ENCODE results near the gene USP10. TPM values are rescaled to one million over a fixed set of nuclear protein-coding genes. Genes with fewer than 3 reads are reported as not detected.

USP10 gene
- total and polyA plus RNA-seq, 2 donors, result 31.7 to 44.7 TPM

DNA sequence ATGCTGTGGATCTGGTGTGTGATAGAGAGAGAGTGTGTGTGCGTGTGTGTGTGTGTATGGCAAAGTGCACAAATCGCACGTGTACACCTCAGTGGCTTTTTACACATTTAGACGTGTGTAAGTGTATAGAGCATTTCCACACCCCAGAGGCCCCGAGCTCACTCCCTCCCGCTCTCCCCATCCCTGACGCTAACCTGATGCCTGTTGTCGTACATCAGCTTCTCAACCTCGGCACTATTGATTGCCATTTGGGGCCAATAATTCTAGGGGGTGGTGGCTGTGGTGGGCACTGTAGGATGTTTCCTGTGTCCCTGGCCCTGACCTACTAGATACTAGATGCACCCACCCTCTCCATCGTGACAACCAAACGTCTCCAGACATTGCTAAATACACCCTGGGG, 89.6 kb downstream of the USP10 start:
- no peak overlapping the region for H3K4me3 ChIP-seq (ENCODE audit: low read length in 2 of 2)
- H3K9me3 ChIP-seq (ENCODE audit: control insufficient read depth in 2 of 2, insufficient read depth in 1 of 2, low read length in 1 of 2), result no peaks in the 10 kb centered on the region
- H3K4me1 ChIP-seq (ENCODE audit: control insufficient read depth in 2 of 2, insufficient read depth in 2 of 2, low read length in 2 of 2), result no peaks in the 10 kb centered on the region
- DNase-seq (ENCODE audit: low read depth in 6 of 9, low spot score in 9 of 9), result no peak
- H3K27me3 ChIP-seq (ENCODE audit: control insufficient read depth in 2 of 2, insufficient read depth in 1 of 2, low read length in 1 of 2), result no peaks in the 10 kb centered on the region
- 93% methylated on average over 11 of the region's 11 CpGs for WGBS
- H3K27ac ChIP-seq (ENCODE audit: low read depth in 1 of 2, low read length in 1 of 2), result no peak overlapping the region
- no peaks in the 10 kb centered on the region for H3K36me3 ChIP-seq (ENCODE audit: control insufficient read depth in 2 of 2, insufficient read depth in 2 of 2, low read length in 1 of 2)

DNA sequence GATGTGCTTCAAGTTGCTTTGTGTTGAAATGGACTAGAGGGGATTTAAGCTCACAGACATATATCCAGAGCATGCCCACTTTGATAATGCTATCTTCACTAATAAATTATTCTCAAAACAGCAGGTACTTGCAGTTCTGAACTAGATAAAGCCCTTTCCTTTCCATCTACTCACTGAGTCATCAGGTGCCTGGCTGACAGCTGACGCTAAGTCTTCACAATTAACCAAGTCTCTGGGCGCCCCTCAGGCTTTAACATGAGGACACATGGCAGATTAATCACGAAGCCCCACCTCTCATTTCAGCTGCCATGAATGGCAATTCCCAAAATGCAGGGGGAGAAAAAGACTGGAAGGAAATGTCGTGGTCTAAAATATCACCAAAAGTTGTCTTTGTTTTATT, 90.5 kb downstream of the USP10 start:
- DNase-seq (ENCODE audit: low read depth in 6 of 9, low spot score in 9 of 9), result no peak
- Histone ChIP-seq H3K4me3 (ENCODE audit: low read length in 2 of 2) (no peak overlapping the region), H3K36me3 (ENCODE audit: control insufficient read depth in 2 of 2, insufficient read depth in 2 of 2, low read length in 1 of 2) (no peaks in the 10 kb centered on the region), H3K4me1 (ENCODE audit: control insufficient read depth in 2 of 2, insufficient read depth in 2 of 2, low read length in 2 of 2) (no peaks in the 10 kb centered on the region), H3K27me3 (ENCODE audit: control insufficient read depth in 2 of 2, insufficient read depth in 1 of 2, low read length in 1 of 2) (no peaks in the 10 kb centered on the region), H3K27ac (ENCODE audit: low read depth in 1 of 2, low read length in 1 of 2) (no peak overlapping the region), H3K9me3 (ENCODE audit: control insufficient read depth in 2 of 2, insufficient read depth in 1 of 2, low read length in 1 of 2) (no peaks in the 10 kb centered on the region)
- WGBS, result 98% methylated on average over 4 of the region's 4 CpGs

DNA sequence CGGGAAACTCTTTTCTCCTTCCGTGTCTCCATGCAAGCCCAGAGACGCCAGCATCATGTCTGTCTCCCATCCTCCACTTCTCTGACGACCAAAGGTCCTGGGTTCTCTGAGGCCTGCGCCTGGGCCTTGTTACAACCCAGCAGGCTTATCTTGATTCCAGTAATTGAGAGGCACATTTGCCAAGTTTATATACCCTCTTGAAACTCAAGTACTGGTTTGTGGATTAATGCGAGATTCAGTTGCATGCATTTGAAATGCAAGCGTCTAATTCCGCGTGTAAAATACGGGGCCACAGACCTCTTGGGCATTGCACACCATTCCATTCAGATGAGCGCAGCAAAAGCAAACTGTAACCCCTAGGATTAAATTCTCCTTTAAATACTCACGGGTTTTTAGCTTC, 91.3 kb downstream of the USP10 start:
- H3K4me3 ChIP-seq (ENCODE audit: low read length in 2 of 2), result no peak overlapping the region
- whole genome bisulfite sequencing, result 97% methylated on average over 12 of the region's 12 CpGs
- H3K27ac ChIP-seq (ENCODE audit: low read depth in 1 of 2, low read length in 1 of 2), result no peak overlapping the region
- H3K9me3 ChIP-seq (ENCODE audit: control insufficient read depth in 2 of 2, insufficient read depth in 1 of 2, low read length in 1 of 2), result no peaks in the 10 kb centered on the region
- no peaks in the 10 kb centered on the region for H3K4me1 ChIP-seq (ENCODE audit: control insufficient read depth in 2 of 2, insufficient read depth in 2 of 2, low read length in 2 of 2)
- H3K36me3 ChIP-seq (ENCODE audit: control insufficient read depth in 2 of 2, insufficient read depth in 2 of 2, low read length in 1 of 2), result no peaks in the 10 kb centered on the region
- no peaks in the 10 kb centered on the region for H3K27me3 ChIP-seq (ENCODE audit: control insufficient read depth in 2 of 2, insufficient read depth in 1 of 2, low read length in 1 of 2)
- no peak for DNase-seq (ENCODE audit: low read depth in 6 of 9, low spot score in 9 of 9)

DNA sequence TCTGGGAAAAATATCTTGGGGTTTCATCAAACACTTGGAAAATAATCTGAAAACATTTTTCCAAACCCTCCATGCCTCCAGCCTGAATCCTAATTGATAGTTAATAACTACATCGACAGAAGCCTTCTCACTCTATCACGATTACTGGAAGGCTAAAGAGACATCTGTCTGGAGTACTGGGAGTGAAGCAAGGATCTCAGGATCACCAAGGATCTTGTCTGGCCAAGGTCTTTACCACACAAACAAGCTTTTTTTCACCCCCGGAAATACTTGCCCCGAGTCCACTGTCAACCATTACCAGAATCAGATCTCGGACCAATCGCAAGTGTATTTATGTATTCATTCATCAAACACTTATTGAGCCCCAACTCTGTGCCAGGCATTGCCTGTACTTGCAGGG, 91.7 kb downstream of the USP10 start:
- Histone ChIP-seq H3K27me3 (ENCODE audit: control insufficient read depth in 2 of 2, insufficient read depth in 1 of 2, low read length in 1 of 2) (no peaks in the 10 kb centered on the region), H3K9me3 (ENCODE audit: control insufficient read depth in 2 of 2, insufficient read depth in 1 of 2, low read length in 1 of 2) (no peaks in the 10 kb centered on the region), H3K27ac (ENCODE audit: low read depth in 1 of 2, low read length in 1 of 2) (no peak overlapping the region), H3K4me1 (ENCODE audit: control insufficient read depth in 2 of 2, insufficient read depth in 2 of 2, low read length in 2 of 2) (no peaks in the 10 kb centered on the region), H3K36me3 (ENCODE audit: control insufficient read depth in 2 of 2, insufficient read depth in 2 of 2, low read length in 1 of 2) (no peaks in the 10 kb centered on the region), H3K4me3 (ENCODE audit: low read length in 2 of 2) (no peak overlapping the region)
- whole genome bisulfite sequencing, result 98% methylated on average over 6 of the region's 6 CpGs
- DNase-seq (ENCODE audit: low read depth in 6 of 9, low spot score in 9 of 9), result no peak

DNA sequence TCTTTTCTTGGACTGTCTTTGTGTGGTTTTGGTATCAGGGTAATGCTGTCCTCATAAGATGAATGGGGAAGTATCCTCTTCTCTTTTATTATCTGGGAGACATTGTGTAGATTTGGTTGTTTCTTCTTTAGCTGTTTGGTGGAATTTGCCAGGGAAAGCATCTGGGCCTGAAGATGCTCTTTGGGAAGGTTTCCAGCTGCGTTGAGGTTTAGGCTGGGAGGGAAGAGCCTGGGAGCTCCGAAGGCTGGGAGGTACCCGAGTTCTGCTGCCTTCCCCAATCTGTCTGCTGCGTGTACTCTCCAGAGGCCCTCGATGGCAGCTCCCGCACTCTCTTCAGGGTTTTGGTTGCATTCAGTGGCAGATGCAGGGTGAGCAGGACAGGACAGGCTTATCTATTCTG, 94.4 kb downstream of the USP10 start:
- WGBS, result 97% methylated on average over 6 of the region's 6 CpGs
- H3K4me1 ChIP-seq (ENCODE audit: control insufficient read depth in 2 of 2, insufficient read depth in 2 of 2, low read length in 2 of 2), result no peaks in the 10 kb centered on the region
- no peaks in the 10 kb centered on the region for H3K9me3 ChIP-seq (ENCODE audit: control insufficient read depth in 2 of 2, insufficient read depth in 1 of 2, low read length in 1 of 2)
- no peak overlapping the region for H3K4me3 ChIP-seq (ENCODE audit: low read length in 2 of 2)
- H3K27me3 ChIP-seq (ENCODE audit: control insufficient read depth in 2 of 2, insufficient read depth in 1 of 2, low read length in 1 of 2), result no peaks in the 10 kb centered on the region
- no peak overlapping the region for H3K27ac ChIP-seq (ENCODE audit: low read depth in 1 of 2, low read length in 1 of 2)
- no peaks in the 10 kb centered on the region for H3K36me3 ChIP-seq (ENCODE audit: control insufficient read depth in 2 of 2, insufficient read depth in 2 of 2, low read length in 1 of 2)
- DNase-seq (ENCODE audit: low read depth in 6 of 9, low spot score in 9 of 9), result no peak

DNA sequence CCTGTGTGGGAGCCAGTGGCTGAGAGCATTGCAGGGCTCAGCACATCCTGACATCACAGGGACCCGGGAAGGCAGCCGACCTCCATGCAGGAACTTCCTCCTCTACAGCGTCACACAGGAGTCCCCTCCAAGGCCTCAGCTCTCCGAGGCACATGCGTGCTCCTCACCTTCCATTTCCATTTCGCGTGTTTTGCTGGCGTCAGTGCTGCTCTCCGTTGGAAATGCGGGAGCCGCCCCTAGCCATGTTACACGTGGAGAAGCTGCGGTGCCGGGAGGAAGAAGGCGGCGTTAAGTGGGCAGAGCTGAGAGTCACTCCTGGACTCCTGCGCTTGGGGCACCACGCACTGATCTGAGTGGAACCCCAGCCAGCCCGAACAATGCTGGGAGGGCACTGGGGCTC, 94.8 kb downstream of the USP10 start:
- Histone ChIP-seq H3K27ac (ENCODE audit: low read depth in 1 of 2, low read length in 1 of 2) (no peak overlapping the region), H3K9me3 (ENCODE audit: control insufficient read depth in 2 of 2, insufficient read depth in 1 of 2, low read length in 1 of 2) (no peaks in the 10 kb centered on the region), H3K27me3 (ENCODE audit: control insufficient read depth in 2 of 2, insufficient read depth in 1 of 2, low read length in 1 of 2) (no peaks in the 10 kb centered on the region), H3K4me1 (ENCODE audit: control insufficient read depth in 2 of 2, insufficient read depth in 2 of 2, low read length in 2 of 2) (no peaks in the 10 kb centered on the region), H3K36me3 (ENCODE audit: control insufficient read depth in 2 of 2, insufficient read depth in 2 of 2, low read length in 1 of 2) (no peaks in the 10 kb centered on the region), H3K4me3 (ENCODE audit: low read length in 2 of 2) (no peak overlapping the region)
- DNase-seq (ENCODE audit: low read depth in 6 of 9, low spot score in 9 of 9), result no peak
- WGBS, result 97% methylated on average over 19 of the region's 19 CpGs

DNA sequence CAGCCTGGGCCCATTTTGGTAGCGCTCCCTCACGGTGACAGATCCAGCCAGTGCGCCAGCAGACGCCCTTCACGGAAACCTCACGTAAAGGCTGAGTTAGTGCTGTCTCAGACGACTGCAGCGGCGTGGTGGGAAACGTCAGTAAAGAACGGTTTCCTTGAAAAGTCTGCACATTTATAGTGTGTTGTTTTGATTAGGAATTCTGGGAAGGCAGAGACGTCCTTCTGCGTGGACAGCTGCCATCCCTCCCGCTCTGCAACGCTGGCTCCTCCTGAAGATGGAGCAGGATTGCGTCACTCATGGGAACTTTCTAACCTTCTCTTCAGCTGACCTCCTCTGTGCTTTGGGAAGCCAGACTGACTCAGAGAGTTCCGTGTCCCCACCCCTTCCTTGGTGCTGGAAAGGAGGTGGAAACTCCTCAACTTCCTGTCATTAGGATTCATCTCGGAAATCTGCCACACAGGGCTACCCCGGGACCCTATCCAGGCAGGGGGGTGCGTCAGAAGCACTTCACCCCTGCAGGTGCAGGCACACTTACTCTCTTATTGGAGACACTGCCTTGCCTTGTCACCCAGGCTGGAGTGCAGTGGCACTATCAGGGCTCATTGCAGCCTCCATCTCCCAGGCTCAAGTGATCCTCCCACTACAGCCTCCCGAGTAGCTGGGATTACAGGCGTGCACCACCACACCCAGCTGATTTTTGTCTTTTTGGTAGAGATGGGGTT, 95.7 kb downstream of the USP10 start:
- H3K27ac ChIP-seq (ENCODE audit: low read depth in 1 of 2, low read length in 1 of 2), result no peak overlapping the region
- H3K4me1 ChIP-seq (ENCODE audit: control insufficient read depth in 2 of 2, insufficient read depth in 2 of 2, low read length in 2 of 2), result no peaks in the 10 kb centered on the region
- no peak overlapping the region for H3K4me3 ChIP-seq (ENCODE audit: low read length in 2 of 2)
- 94% methylated on average over 22 of the region's 22 CpGs for WGBS
- H3K27me3 ChIP-seq (ENCODE audit: control insufficient read depth in 2 of 2, insufficient read depth in 1 of 2, low read length in 1 of 2), result no peaks in the 10 kb centered on the region
- no peak for DNase-seq (ENCODE audit: low read depth in 6 of 9, low spot score in 9 of 9)
- H3K36me3 ChIP-seq (ENCODE audit: control insufficient read depth in 2 of 2, insufficient read depth in 2 of 2, low read length in 1 of 2), result no peaks in the 10 kb centered on the region
- no peaks in the 10 kb centered on the region for H3K9me3 ChIP-seq (ENCODE audit: control insufficient read depth in 2 of 2, insufficient read depth in 1 of 2, low read length in 1 of 2)

DNA sequence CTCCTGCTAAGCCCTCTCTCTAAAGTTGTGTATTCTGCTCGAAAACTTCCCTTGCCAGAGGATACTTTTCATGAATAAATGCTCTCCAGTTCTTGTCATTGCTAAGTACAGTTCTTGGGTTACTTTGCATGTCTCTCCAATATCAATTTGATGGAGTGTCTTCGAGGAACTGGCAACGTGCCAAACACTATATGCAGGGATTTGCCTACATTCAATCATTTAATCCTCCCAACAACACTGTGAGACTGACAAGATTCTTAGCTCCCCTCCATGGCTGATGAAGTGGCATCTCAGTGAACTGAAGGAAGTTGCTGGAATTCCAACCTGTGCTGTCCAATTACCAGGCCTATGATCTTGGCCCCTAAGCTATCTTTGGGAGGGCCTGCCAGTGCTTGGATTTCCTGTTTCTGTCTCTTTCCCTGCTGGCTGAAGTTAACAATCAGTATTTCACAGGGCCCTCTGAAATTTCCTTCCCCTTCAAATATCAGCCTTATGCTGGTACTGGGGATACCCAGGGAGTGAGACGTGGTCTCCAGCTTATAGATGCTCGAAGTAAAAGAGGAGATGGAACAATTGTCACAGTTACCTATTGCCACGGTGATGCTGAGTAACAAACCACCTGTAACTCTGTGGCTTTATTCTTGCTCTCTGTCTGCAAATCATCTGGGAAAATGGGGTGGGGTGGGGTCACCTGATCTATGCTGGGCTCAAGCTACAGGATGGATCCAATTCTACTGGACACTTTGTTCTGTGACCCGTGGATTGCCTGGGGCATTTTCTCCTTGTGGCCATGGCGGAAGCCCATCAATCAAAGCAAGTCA, 100.6 kb downstream of the USP10 start:
- Histone ChIP-seq H3K4me1 (ENCODE audit: control insufficient read depth in 2 of 2, insufficient read depth in 2 of 2, low read length in 2 of 2) (no peaks in the 10 kb centered on the region), H3K27ac (ENCODE audit: low read depth in 1 of 2, low read length in 1 of 2) (no peak overlapping the region), H3K9me3 (ENCODE audit: control insufficient read depth in 2 of 2, insufficient read depth in 1 of 2, low read length in 1 of 2) (peaks cover 0 to 3% of the 10 kb centered on the region in 2 donors), H3K27me3 (ENCODE audit: control insufficient read depth in 2 of 2, insufficient read depth in 1 of 2, low read length in 1 of 2) (no peaks in the 10 kb centered on the region), H3K36me3 (ENCODE audit: control insufficient read depth in 2 of 2, insufficient read depth in 2 of 2, low read length in 1 of 2) (no peaks in the 10 kb centered on the region), H3K4me3 (ENCODE audit: low read length in 2 of 2) (no peak overlapping the region)
- no peak for DNase-seq (ENCODE audit: low read depth in 6 of 9, low spot score in 9 of 9)
- WGBS, result 79% methylated on average over 8 of the region's 8 CpGs

DNA sequence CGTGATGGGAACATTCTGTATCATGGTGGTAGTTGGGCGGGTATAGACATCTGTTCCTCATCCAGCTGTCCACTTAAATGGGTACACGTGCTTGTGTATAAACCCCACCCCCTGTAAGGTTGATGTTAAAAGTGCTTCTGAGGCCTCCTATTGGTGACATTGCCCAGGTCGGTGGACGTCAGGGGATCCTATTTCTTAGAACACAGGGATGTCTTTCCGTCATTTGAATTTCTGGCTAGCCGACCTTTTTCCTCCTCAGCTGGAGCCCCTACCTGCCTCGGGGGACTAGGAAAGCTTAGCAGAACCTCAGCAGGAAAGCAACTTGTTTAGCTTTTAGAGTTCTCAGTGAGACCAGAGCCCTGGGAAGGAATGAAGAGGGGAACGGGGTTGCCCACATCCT, 103.3 kb downstream of the USP10 start:
- no peak overlapping the region for H3K4me3 ChIP-seq (ENCODE audit: low read length in 2 of 2)
- peaks cover 0 to 3% of the 10 kb centered on the region in 2 donors for H3K9me3 ChIP-seq (ENCODE audit: control insufficient read depth in 2 of 2, insufficient read depth in 1 of 2, low read length in 1 of 2)
- DNase-seq (ENCODE audit: low read depth in 6 of 9, low spot score in 9 of 9), result no peak
- H3K36me3 ChIP-seq (ENCODE audit: control insufficient read depth in 2 of 2, insufficient read depth in 2 of 2, low read length in 1 of 2), result no peaks in the 10 kb centered on the region
- no peak overlapping the region for H3K27ac ChIP-seq (ENCODE audit: low read depth in 1 of 2, low read length in 1 of 2)
- WGBS, result 87% methylated on average over 9 of the region's 9 CpGs
- peaks cover 0 to 4% of the 10 kb centered on the region in 2 donors for H3K27me3 ChIP-seq (ENCODE audit: control insufficient read depth in 2 of 2, insufficient read depth in 1 of 2, low read length in 1 of 2)
- H3K4me1 ChIP-seq (ENCODE audit: control insufficient read depth in 2 of 2, insufficient read depth in 2 of 2, low read length in 2 of 2), result no peaks in the 10 kb centered on the region
